Type B pancreatic cell (in vitro differentiated cells): ENCODE measurements around the gene EIPR1. TPM values are rescaled to one million over a fixed set of nuclear protein-coding genes. Genes with fewer than 3 reads are reported as not detected.

Experiments used
- DNase-seq: peaks from one replicate; pipeline ENCODE4 v3.0.0; 2021; ENCODE audit warnings: mixed read lengths; ENCODE audit not compliant: unreplicated experiment; ENCODE audit errors: extremely low spot score
- H3K27ac Mint-ChIP-seq: 2 replicates; pipeline ENCODE4 v1.8.0; 2021; ENCODE audit warnings: mild to moderate bottlenecking, mixed read lengths
- H3K27me3 Mint-ChIP-seq: 2 replicates; pipeline ENCODE4 v1.8.0; 2021; ENCODE audit warnings: mixed read lengths
- H3K36me3 Mint-ChIP-seq: 2 replicates; pipeline ENCODE4 v1.8.0; 2021; ENCODE audit warnings: mixed read lengths
- H3K4me1 Mint-ChIP-seq: one replicate; pipeline ENCODE4 v1.8.0; 2021; ENCODE audit warnings: mixed read lengths; ENCODE audit not compliant: unreplicated experiment
- H3K4me3 Mint-ChIP-seq: 2 replicates; pipeline ENCODE4 v1.8.0; 2021; ENCODE audit warnings: mild to moderate bottlenecking, mixed read lengths
- H3K9me3 Mint-ChIP-seq: 2 replicates; pipeline ENCODE4 v1.8.0; 2021; ENCODE audit warnings: mixed read lengths
- CTCF ChIP-seq: fragments of 200-600 bp; sonication (generic); conservative IDR thresholded peaks from 2 replicates; pipeline ENCODE4 v1.5.0; 2021; ENCODE audit warnings: antibody characterized with exemption, mild to moderate bottlenecking
- total RNA-seq: library from RNA; stranded (reverse); gene quantifications from 2 replicates; pipeline ENCODE4 v1.2.1, GENCODE V29; 2021; ENCODE audit warnings: low replicate concordance

The EIPR1 gene
- total RNA-seq, 1 donor from 2014 or later: 24.9 TPM

GRCh38 chr2:3422161-3422779 lies 44.7 kb upstream of the EIPR1 start:
- no peak for DNase-seq
- Mint-ChIP-seq H3K9me3 (no peaks in the 10 kb centered on the region), H3K27ac (no peak overlapping the region), H3K27me3 (no peaks in the 10 kb centered on the region), H3K4me3 (no peak overlapping the region), H3K36me3 (peaks cover 26% of the 10 kb centered on the region), H3K4me1 (no peaks in the 10 kb centered on the region)
- TF ChIP-seq CTCF: no peak

- Mint-ChIP-seq H3K9me3 (no peaks in the 10 kb centered on the region), H3K4me3 (no peak overlapping the region), H3K27ac (no peak overlapping the region)
Observed at GRCh38 chr2:3421580-3421979, 44.0 kb upstream of the EIPR1 start.

GRCh38 chr2:3420769-3421397 lies 43.3 kb upstream of the EIPR1 start:
- TF ChIP-seq CTCF: no peak
- no peak for DNase-seq
- Mint-ChIP-seq H3K4me3 (no peak overlapping the region), H3K27me3 (no peaks in the 10 kb centered on the region), H3K27ac (peak overlapping the region; percentile 70), H3K36me3 (peaks cover 20% of the 10 kb centered on the region), H3K4me1 (no peaks in the 10 kb centered on the region), H3K9me3 (no peaks in the 10 kb centered on the region)

More at GRCh38 chr2:3421580-3421979, 44.0 kb upstream of the EIPR1 start:
- Mint-ChIP-seq H3K27me3 (no peaks in the 10 kb centered on the region), H3K4me1 (no peaks in the 10 kb centered on the region), H3K36me3 (peaks cover 20% of the 10 kb centered on the region)
- TF ChIP-seq CTCF: no peak
- no peak for DNase-seq

GRCh38 chr2:3420076-3420768 lies 42.6 kb upstream of the EIPR1 start:
- no peak for TF ChIP-seq CTCF
- Mint-ChIP-seq H3K4me1 (no peaks in the 10 kb centered on the region), H3K27ac (no peak overlapping the region), H3K27me3 (no peaks in the 10 kb centered on the region), H3K36me3 (peaks cover 20% of the 10 kb centered on the region), H3K4me3 (no peak overlapping the region), H3K9me3 (no peaks in the 10 kb centered on the region)
- no peak for DNase-seq

- H3K27ac Mint-ChIP-seq: no peak overlapping the region
- H3K36me3 Mint-ChIP-seq: peaks cover 22% of the 10 kb centered on the region
- no peak overlapping the region for H3K4me3 Mint-ChIP-seq
- no peak for DNase-seq
- H3K4me1 Mint-ChIP-seq: no peaks in the 10 kb centered on the region
- no peaks in the 10 kb centered on the region for H3K9me3 Mint-ChIP-seq
- no peak for TF ChIP-seq CTCF
- no peaks in the 10 kb centered on the region for H3K27me3 Mint-ChIP-seq
Observed at GRCh38 chr2:3418766-3419404, 41.3 kb upstream of the EIPR1 start.
